Natural killer cell treated with Interleukin-12 subunit alpha and Interleukin-12 subunit beta and Interleukin-15 and Interleukin-18, amount 100 ng/mL, for 72 hours (primary cell): ENCODE data around the gene MAP3K5. TPM values are rescaled to one million over a fixed set of nuclear protein-coding genes. Genes with fewer than 3 reads are reported as not detected.

Experiments used
- ATAC-seq, 2 donors: fragments of 150-1000 bp; cut with Tn5 transposase in 1 of 2; sonication (Bioruptor Pico), chemical (Tn5 transposase) in 1 of 2; 2 replicates each; pipeline ENCODE4 v1.10.0; 2021
- DNase-seq: peaks from one replicate; pipeline ENCODE4 v3.0.0; 2022; ENCODE audit warnings: low spot score
- H3K27ac Mint-ChIP-seq, 2 donors: 1 replicate in 1 of 2; 2 replicates in 1 of 2; pipeline ENCODE4 v1.8.0; 2022; ENCODE audit warnings: mixed read lengths in 2 of 2, mild to moderate bottlenecking in 1 of 2, moderate library complexity in 1 of 2
- H3K27me3 Mint-ChIP-seq, 2 donors: 1 replicate in 1 of 2; 2 replicates in 1 of 2; pipeline ENCODE4 v1.8.0; 2022; ENCODE audit warnings: mixed read lengths in 2 of 2
- H3K36me3 Mint-ChIP-seq: one replicate; pipeline ENCODE4 v1.8.0; 2022; ENCODE audit warnings: mixed read lengths
- H3K4me1 Mint-ChIP-seq, 2 donors: 1 replicate in 1 of 2; 2 replicates in 1 of 2; pipeline ENCODE4 v1.8.0; 2022; ENCODE audit warnings: low read depth in 2 of 2, mixed read lengths in 2 of 2, mild to moderate bottlenecking in 1 of 2
- H3K4me3 Mint-ChIP-seq: one replicate; pipeline ENCODE4 v1.8.0; 2022; ENCODE audit warnings: mixed read lengths
- H3K9me3 Mint-ChIP-seq: 2 replicates; pipeline ENCODE4 v1.8.0; 2022; ENCODE audit warnings: mixed read lengths
- total RNA-seq, 2 donors: library from RNA; stranded (reverse); gene quantifications; one replicate each; pipeline ENCODE4 v1.2.3, GENCODE V29; 2022

The MAP3K5 gene
- total RNA-seq, 2 donors from 2014 or later: 27.9 to 33.0 TPM

DNA sequence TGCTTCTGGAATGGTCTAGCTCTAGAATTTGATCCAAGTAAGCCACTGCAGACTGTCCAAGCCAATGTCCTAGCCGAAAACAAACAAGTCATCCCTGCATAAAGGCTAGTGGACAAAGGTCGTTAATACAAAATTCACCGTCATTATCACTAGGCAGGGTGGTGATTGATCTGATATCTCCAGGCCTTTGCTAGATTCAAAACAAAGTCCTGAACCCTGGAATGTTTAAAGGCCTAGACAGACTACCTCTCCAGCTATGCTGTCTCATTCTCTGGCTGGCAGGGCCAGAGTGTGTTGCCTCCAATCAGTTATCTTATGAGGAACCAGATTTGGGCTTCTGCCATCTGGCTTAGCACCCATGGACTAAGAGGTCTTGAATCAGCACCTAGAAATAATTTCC lies 280.4 kb downstream of the MAP3K5 start:
- Mint-ChIP-seq H3K4me1 (no peaks in the 10 kb centered on the region), H3K4me3 (no peak overlapping the region), H3K9me3 (no peaks in the 10 kb centered on the region), H3K27me3 (peaks cover 0 to 8% of the 10 kb centered on the region in 2 donors), H3K27ac (no peak overlapping the region), H3K36me3 (no peaks in the 10 kb centered on the region)
- ATAC-seq (no peak), DNase-seq (no peak)

DNA sequence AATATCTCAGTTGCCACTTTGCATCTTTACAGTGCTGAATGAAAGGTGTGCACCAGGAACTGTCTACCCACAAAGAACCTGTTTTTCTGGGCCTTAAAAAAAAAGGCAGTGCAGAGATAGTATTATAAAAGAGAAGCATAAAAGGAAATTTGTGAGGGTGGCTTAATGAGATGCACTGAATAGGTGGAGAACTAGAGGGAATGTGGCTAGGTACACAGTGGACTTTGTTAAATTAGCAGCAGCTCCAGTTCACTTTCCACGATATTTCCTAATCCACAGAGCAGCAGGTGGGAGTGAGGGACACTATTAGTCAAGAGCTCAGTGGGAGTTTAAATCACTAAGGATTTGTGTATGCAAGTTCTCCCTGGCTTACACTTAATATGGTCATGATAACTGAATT lies 280.9 kb downstream of the MAP3K5 start:
- no peaks in the 10 kb centered on the region for H3K4me1 Mint-ChIP-seq
- no peaks in the 10 kb centered on the region for H3K36me3 Mint-ChIP-seq
- peaks cover 2 to 7% of the 10 kb centered on the region in 2 donors for H3K27me3 Mint-ChIP-seq
- H3K4me3 Mint-ChIP-seq: no peak overlapping the region
- no peak for DNase-seq
- ATAC-seq: no peak
- H3K27ac Mint-ChIP-seq: no peak overlapping the region
- no peaks in the 10 kb centered on the region for H3K9me3 Mint-ChIP-seq

DNA sequence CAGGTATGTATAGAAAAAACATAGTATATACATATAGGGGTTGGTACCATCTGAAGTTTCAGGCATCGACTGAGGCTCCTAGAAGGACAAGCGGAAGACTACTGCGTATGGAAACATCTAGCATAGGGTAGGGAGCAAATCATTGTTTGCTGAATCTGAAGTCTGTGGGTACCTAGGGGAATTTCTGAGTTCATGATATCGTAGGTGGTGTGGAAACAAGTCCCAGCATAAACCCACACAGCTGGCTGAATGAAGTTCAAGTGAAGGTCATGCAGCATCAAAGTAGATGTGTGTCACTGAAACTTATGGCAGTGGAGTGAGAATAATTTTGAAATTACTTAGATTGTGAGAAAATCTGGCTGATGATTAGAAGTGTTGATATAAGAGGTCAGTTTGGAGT lies 281.5 kb downstream of the MAP3K5 start:
- H3K4me1 Mint-ChIP-seq: no peaks in the 10 kb centered on the region
- DNase-seq: no peak
- no peak for ATAC-seq
- no peak overlapping the region for H3K27ac Mint-ChIP-seq
- no peaks in the 10 kb centered on the region for H3K9me3 Mint-ChIP-seq
- peaks cover 7 to 8% of the 10 kb centered on the region in 2 donors for H3K27me3 Mint-ChIP-seq
- no peaks in the 10 kb centered on the region for H3K36me3 Mint-ChIP-seq
- H3K4me3 Mint-ChIP-seq: no peak overlapping the region

DNA sequence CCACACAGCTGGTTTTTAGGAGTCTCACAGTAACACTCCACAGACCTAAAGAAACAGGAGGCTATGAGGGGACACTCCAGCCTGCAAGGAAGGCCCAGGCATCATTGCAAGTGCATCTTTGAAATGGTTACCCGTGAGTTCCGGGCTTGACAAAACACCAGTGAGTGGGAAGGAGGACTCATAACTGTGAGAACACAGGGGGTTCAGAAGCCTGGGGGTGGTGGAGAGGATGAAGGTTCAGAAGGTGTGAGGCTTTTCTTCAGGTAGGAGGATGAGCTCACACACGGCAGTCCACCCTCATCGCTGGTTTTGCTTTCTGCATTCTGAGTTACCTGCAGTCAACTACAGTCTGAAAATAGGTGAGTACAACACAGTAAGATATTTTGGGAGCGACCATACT lies 282.0 kb downstream of the MAP3K5 start:
- DNase-seq (no peak), ATAC-seq (no peak)
- Mint-ChIP-seq H3K36me3 (no peaks in the 10 kb centered on the region), H3K27me3 (peaks cover 7 to 8% of the 10 kb centered on the region in 2 donors), H3K27ac (no peak overlapping the region), H3K4me3 (no peak overlapping the region), H3K4me1 (no peaks in the 10 kb centered on the region), H3K9me3 (no peaks in the 10 kb centered on the region)

DNA sequence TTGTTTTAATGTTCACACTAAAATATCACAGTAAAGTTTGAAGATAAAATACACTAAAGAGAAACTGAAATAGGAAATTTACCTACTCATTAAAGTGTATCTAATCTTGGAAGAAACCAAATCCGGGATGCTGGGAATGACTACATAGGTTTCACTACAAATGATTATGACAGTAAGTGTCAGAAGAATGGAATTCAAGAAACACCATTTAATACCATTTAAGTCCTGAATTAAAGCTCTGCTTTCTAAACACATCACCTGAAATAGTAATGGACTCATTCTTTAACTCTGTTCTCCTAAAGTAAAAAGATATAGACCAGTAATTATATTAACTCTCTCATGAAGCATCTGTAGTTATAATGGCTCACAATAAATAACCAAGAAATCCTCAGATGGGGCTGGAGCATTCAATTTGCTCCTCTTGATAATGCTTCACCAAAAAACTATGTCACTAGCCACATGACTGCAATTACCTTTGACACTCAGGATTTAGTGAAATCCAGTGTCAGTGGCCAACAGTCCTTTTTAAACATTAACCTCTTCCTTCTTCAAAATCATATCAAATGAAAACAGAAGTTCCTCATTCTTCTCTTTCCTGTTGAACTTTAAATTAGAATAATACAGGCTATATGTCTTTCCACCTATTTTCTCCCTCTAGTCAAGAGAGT lies 283.4 kb downstream of the MAP3K5 start:
- DNase-seq: no peak
- no peaks in the 10 kb centered on the region for H3K9me3 Mint-ChIP-seq
- no peak for ATAC-seq
- no peaks in the 10 kb centered on the region for H3K36me3 Mint-ChIP-seq
- H3K4me3 Mint-ChIP-seq: no peak overlapping the region
- peaks cover 7 to 8% of the 10 kb centered on the region in 2 donors for H3K27me3 Mint-ChIP-seq
- no peak overlapping the region for H3K27ac Mint-ChIP-seq
- no peaks in the 10 kb centered on the region for H3K4me1 Mint-ChIP-seq

Other genes with a start within 250 kb of the MAP3K5 start
- under 1 TPM; 0.73 to 0.83 TPM for gene MAP7, start 242.1 kb downstream of the MAP3K5 start, total RNA-seq
- gene PEX7, start 30.1 kb upstream of the MAP3K5 start, total RNA-seq: 1 to 10 TPM; 4.2 to 5.9 TPM
- not detected for gene SLC35D3, start 129.8 kb upstream of the MAP3K5 start, total RNA-seq